ENCODE data around the gene ACSM2B. TPM values are rescaled to one million over a fixed set of nuclear protein-coding genes. Genes with fewer than 3 reads are reported as not detected.
"Not testable (repeated sequence)": the region's sequence is repeated elsewhere in the genome, so short reads cannot be mapped to it uniquely, and the experiment has no call there.

ACSM2B gene
- total and polyA plus RNA-seq, 7 donors, result 0.03 to 0.14 TPM; not detected in 5

DNA sequence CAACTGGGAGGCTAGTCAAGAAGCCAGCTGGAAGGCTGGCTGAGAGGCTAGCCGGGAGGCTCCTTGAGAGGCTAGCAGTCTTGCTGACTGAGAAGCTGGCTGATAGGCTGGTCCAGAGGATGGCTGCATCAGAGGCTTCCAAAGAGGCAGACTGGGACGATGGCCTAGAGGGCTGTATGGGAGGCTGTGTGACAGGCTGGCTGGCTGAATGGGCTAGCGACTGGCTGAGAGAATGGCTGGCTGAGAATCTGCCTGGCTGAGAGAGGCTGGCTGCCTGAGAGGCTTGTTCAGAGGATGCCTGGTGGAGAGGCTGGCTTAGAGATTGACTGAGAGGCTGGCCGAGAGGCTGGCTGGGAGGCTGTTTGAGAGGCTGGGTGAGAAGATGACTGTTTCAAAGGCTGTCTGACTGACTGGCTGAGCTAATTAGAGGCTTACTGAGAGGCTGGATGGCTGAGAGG lies 34.8 kb upstream of the ACSM2B start:
- Histone ChIP-seq H3K4me1 (peaks cover 0 to 34% (median 17%) of the 10 kb centered on the region in 4 donors), H3K27me3 (no peaks in the 10 kb centered on the region), H3K36me3 (no peaks in the 10 kb centered on the region), H3K27ac (peak overlapping the region; percentile 40 to 60 (median 54)), H3K9me3 (no peaks in the 10 kb centered on the region), H3K4me3 (no peak overlapping the region)
- TF ChIP-seq, protein P1, sequence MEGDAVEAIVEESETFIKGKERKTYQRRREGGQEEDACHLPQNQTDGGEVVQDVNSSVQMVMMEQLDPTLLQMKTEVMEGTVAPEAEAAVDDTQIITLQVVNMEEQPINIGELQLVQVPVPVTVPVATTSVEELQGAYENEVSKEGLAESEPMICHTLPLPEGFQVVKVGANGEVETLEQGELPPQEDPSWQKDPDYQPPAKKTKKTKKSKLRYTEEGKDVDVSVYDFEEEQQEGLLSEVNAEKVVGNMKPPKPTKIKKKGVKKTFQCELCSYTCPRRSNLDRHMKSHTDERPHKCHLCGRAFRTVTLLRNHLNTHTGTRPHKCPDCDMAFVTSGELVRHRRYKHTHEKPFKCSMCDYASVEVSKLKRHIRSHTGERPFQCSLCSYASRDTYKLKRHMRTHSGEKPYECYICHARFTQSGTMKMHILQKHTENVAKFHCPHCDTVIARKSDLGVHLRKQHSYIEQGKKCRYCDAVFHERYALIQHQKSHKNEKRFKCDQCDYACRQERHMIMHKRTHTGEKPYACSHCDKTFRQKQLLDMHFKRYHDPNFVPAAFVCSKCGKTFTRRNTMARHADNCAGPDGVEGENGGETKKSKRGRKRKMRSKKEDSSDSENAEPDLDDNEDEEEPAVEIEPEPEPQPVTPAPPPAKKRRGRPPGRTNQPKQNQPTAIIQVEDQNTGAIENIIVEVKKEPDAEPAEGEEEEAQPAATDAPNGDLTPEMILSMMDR (IDR thresholded peaks at IDR 0.05), result no peak
- TF ChIP-seq EP300 (IDR thresholded peaks at IDR 0.05) (no peak), POLR2A (IDR thresholded peaks at IDR 0.05) (no peak), POLR2AphosphoS5 (IDR thresholded peaks at IDR 0.05) (no peak)
- intact Hi-C loops (cut with DNase I), result no loop called here
- no peak for DNase-seq
- 67 to 72% methylated on average over 4 of the region's 4 CpGs for WGBS, 2 donors

DNA sequence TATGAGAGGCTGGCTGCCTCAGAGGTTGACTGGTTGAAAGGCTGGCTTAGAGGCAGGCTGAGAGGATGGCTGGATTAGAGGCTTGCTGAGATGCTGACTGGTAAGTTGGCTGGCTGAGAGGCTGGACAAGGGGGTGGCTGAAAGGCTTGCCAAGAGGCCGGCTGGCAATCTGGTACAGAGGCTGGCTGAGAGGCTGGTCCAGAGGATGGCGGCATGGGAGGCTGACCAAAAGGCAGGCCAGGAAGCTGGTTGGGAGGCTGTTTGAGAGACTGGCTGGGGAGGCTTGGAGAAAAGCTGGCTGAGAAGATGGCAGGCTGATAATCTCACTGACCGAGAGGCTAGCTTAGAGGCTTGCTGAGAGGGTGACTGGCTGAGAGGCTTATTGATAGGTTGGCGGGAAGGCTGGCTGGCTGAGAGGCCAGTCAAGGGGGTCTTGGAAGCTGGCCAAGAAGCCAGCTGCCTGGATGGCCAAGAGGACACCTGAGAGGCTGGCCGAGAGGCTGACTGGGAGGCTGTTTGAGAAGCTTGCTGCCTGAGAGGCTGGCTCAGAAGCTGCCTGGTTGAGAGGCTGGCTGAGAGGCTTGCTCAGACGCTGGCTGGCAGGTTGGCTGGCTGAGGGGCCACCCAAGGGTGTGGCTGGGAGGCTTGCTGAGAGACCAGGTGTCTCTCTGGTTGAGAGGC lies 34.2 kb upstream of the ACSM2B start:
- DNase-seq, result no peak
- intact Hi-C loops (cut with DNase I), result no loop called here
- H3K27me3 ChIP-seq, result no peaks in the 10 kb centered on the region
- WGBS, 2 donors, result 67 to 77% methylated on average over 6 of the region's 6 CpGs
- peak overlapping the region in 3 of 4 donors; percentile 4 to 58 (median 50) for H3K27ac ChIP-seq
- TF ChIP-seq POLR2A (IDR thresholded peaks at IDR 0.05) (no peak), EP300 (IDR thresholded peaks at IDR 0.05) (no peak), POLR2AphosphoS5 (IDR thresholded peaks at IDR 0.05) (no peak)
- H3K9me3 ChIP-seq, result no peaks in the 10 kb centered on the region
- no peak overlapping the region for H3K4me3 ChIP-seq
- peaks cover 0 to 34% (median 17%) of the 10 kb centered on the region in 4 donors for H3K4me1 ChIP-seq
- no peaks in the 10 kb centered on the region for H3K36me3 ChIP-seq

DNA sequence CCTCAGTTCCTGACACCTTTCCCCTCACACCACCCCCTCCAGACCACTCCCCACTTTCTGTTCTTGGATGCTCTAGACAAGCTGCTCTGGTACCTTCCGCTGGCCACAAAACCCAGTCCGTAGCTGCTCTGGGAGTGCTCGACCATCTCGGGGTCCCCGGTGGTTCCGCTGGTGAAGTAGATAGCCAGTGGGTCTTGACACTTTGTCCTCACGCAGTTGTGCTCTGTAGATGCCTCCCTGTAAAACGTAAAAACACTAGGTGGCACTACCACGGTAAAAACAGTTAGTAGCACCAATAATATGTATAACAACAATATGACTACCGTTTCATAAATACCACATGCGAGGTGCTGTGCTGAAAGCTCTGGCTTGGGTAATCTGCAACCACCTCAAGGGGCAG lies 26.0 kb upstream of the ACSM2B start:
- H3K4me1 ChIP-seq; H3K36me3 ChIP-seq; intact Hi-C loops (cut with DNase I); H3K4me3 ChIP-seq; H3K27ac ChIP-seq; H3K27me3 ChIP-seq; H3K9me3 ChIP-seq; DNase-seq: not testable (repeated sequence)
- 29 to 48% methylated on average over 11 of the region's 11 CpGs for WGBS, 2 donors

DNA sequence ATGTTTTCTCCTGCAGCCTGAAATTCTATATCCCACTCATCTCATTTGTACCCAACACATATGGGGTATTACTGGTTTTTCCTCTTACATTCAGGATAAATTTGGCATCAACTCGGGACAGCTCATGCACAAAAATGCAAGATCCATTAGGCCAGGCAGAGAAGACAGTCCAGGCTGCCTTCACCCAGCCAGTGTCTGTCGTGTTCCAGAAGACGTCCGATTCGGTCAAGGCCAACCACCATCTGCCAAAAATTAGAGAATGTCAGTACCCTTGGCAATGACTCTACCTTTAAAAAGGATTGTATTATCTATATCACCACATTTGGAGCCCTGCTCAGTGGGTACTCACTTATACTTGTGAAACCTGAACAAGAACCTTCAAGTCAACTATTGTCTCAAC lies 23.3 kb upstream of the ACSM2B start:
- not testable (repeated sequence) for H3K4me3 ChIP-seq, H3K4me1 ChIP-seq, H3K27ac ChIP-seq, H3K9me3 ChIP-seq, DNase-seq, H3K36me3 ChIP-seq, H3K27me3 ChIP-seq
- 87% methylated on average over 5 of the region's 5 CpGs for WGBS, 2 donors
- intact Hi-C loops (cut with DNase I), result loop anchor here (10.0 kb wide), 1 partner anchor 105 kb away; no protein-coding TSS in a partner anchor

DNA sequence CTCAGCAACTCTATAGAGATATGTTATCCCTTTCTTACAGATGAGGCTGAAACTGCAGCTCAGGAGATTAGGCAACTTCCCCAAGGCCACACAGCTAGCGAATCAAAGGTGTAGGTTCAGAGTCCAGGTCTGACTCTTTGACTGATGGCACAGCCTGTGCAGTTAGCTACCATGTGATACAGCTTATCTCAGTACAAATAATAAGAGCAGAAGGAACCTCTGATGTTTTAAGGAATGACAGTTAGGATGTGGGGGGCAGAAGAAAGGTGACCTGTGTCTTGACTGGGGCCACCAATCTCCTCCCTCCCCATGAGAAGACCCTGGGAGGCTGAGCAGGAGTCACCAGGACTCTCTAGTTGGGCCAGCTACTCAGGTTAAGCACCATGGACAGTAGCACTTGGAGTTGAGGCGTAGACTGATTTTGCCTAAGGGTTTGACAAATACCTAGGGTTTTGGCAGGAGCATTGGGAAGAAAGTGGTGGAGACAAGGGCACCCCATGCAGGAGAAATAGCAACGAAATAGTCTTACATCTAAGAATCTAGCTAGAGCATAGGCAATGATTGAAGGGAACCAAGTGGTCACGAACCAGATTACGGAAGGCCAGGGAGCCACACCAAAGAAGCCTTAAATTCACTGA lies 22.8 kb upstream of the ACSM2B start:
- H3K9me3 ChIP-seq, result no peaks in the 10 kb centered on the region
- no peak overlapping the region for H3K27ac ChIP-seq
- TF ChIP-seq POLR2AphosphoS5 (IDR thresholded peaks at IDR 0.05) (no peak), EP300 (IDR thresholded peaks at IDR 0.05) (no peak), POLR2A (IDR thresholded peaks at IDR 0.05) (no peak)
- TF ChIP-seq, protein P1 (IDR thresholded peaks at IDR 0.05), result no peak
- no peak for DNase-seq
- intact Hi-C loops (cut with DNase I), result loop anchor here (10.0 kb wide), 1 partner anchor 106 kb away; no protein-coding TSS in a partner anchor
- H3K4me3 ChIP-seq, result no peak overlapping the region
- WGBS, 2 donors, result 64 to 67% methylated on average over 5 of the region's 5 CpGs
- no peaks in the 10 kb centered on the region for H3K36me3 ChIP-seq
- no peaks in the 10 kb centered on the region for H3K27me3 ChIP-seq
- no peaks in the 10 kb centered on the region for H3K4me1 ChIP-seq

DNA sequence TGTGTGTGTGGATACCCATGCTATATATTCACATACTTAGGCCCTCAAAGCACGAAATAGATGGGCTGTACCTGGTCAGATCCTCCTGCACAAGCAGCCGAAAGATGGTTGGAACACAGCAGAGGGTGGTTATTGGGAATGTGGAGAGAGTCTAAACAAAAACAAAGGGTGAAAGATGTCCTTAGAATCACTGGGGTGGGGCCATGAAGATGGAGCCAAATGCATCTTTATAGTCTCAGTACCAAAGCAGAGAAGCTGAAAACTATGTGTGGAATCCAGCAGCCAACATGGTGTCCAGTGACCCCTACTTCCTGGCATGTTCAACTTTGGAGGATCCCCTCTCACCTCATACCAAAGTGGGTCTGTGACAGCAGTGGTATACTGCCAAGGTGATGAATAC lies 19.5 kb upstream of the ACSM2B start:
- not testable (repeated sequence) for H3K9me3 ChIP-seq, DNase-seq, H3K27ac ChIP-seq, H3K27me3 ChIP-seq, H3K4me3 ChIP-seq, H3K4me1 ChIP-seq, H3K36me3 ChIP-seq
- intact Hi-C loops (cut with DNase I), result loop anchor here (10.0 kb wide), 1 partner anchor 109 kb away; no protein-coding TSS in a partner anchor
- 53 to 69% methylated on average over 2 of the region's 2 CpGs for WGBS, 2 donors

DNA sequence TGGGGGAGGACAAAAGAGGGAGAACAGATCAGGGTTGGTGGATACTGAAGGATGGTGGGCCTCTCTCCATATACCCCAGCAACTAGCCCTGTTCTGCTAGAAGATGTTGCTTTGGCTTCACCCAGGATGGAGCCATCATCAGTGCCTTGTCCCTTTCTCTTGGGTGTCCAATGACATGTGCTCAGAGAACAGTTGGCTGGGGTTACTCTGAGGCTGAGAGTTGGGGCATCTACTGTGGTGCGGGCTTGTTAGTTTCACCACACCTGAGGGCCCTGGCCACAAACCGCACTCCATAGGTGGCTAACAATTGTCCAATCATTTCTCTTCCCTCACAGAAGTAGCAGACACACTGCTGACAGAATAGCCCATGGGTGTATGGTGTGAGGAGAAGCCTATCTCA lies 18.9 kb upstream of the ACSM2B start:
- not testable (repeated sequence) for H3K27ac ChIP-seq, H3K4me1 ChIP-seq, H3K27me3 ChIP-seq, H3K4me3 ChIP-seq, H3K9me3 ChIP-seq, DNase-seq, H3K36me3 ChIP-seq
- WGBS, 2 donors, result 87 to 92% methylated on average over 2 of the region's 2 CpGs
- intact Hi-C loops (cut with DNase I), result loop anchor here (10.0 kb wide), 1 partner anchor 110 kb away; no protein-coding TSS in a partner anchor

DNA sequence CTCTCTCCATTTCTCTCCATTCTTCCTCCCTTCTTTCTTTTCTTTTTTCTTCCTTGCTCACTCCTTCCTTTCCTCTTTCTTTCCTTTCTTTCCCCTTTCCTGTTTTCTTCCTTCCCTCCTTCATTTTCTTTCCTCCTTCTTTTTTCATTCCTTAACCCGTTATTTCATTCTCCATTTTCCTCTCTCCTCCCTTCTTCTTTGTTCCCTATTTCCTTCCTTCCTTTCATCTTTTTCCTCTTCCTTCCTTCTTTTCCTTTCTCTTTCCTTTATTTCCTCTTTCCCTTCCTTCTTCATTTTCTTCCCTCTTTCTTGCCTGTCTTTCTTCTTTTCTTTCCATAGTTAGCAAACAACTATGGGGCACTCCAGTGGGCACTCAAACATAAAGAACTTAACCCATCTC lies 16.6 kb upstream of the ACSM2B start:
- WGBS, 2 donors, result 79 to 86% methylated on average over 1 of the region's 1 CpG
- not testable (repeated sequence) for H3K27me3 ChIP-seq, H3K27ac ChIP-seq, H3K36me3 ChIP-seq, H3K4me3 ChIP-seq, H3K9me3 ChIP-seq, DNase-seq
- H3K4me1 ChIP-seq, result peaks cover 0 to 15% (median 4%) of the 10 kb centered on the region in 4 donors
- intact Hi-C loops (cut with DNase I), result loop anchor here (10.0 kb wide), 1 partner anchor 112 kb away; no protein-coding TSS in a partner anchor

DNA sequence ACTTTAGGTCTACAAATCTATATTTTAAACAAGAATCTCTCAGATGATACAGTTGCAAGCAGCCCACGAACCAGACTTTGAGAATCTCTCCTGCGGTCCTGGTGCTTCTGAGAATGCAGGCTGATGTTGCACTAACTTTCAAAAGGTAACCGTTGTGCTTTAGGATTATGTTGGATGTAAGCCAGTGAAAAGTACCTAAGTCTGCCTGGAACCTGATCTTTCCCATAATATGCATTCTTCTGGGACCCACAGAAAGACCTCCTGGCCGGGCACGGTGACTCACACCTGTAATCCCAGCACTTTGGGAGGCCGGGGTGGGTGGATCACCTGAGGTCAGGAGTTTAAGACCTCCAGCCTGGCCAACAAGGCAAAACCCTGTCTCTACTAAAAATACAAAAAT lies 13.3 kb upstream of the ACSM2B start:
- WGBS, 2 donors, result 81 to 85% methylated on average over 6 of the region's 6 CpGs
- DNase-seq; H3K27me3 ChIP-seq; H3K9me3 ChIP-seq; H3K4me3 ChIP-seq; intact Hi-C loops (cut with DNase I); H3K36me3 ChIP-seq: not testable (repeated sequence)
- Histone ChIP-seq H3K4me1 (peaks cover 0 to 19% (median 7%) of the 10 kb centered on the region in 4 donors), H3K27ac (peak overlapping the region in 1 of 4 donors; percentile 14)

All from sigmoid colon (tissue), 7 donors.